GM04504 (cell line): ENCODE data around the gene FBXL22.
A peak's percentile ranks its signal among the peaks of the same experiment; 100 is the strongest.

Experiments used
- DNase-seq: peaks from one replicate; pipeline ENCODE4 v3.0.0-alpha.2; 2012; ENCODE audit warnings: low read depth

Gene FBXL22

GRCh38 chr15:63593705-63594671 lies 3.2 kb upstream of the FBXL22 start:
- no peak for DNase-seq

GRCh38 chr15:63595065-63595464 lies 2.1 kb upstream of the FBXL22 start:
- no peak for DNase-seq

GRCh38 chr15:63595688-63596087 lies 1.5 kb upstream of the FBXL22 start:
- DNase-seq, result no peak

GRCh38 chr15:63596676-63597037 lies 530 bp upstream of the FBXL22 start:
- no peak for DNase-seq

GRCh38 chr15:63597821-63598220 lies 634 bp downstream of the FBXL22 start:
- DNase-seq, result no peak

- DNase-seq, result no peak
Observed at GRCh38 chr15:63598473-63599400, 1.6 kb downstream of the FBXL22 start.

- DNase-seq, result no peak
Observed at GRCh38 chr15:63599401-63600000, 2.3 kb downstream of the FBXL22 start.

- DNase-seq, result no peak
Observed at GRCh38 chr15:63600001-63600615, 2.9 kb downstream of the FBXL22 start.

GRCh38 chr15:63600616-63601025 lies 3.4 kb downstream of the FBXL22 start:
- DNase-seq, result peak; percentile 84

GRCh38 chr15:63601026-63601703 lies 4.0 kb downstream of the FBXL22 start:
- no peak for DNase-seq

- DNase-seq, result no peak
Observed at GRCh38 chr15:63601704-63602185, 4.6 kb downstream of the FBXL22 start.

- no peak for DNase-seq
Observed at GRCh38 chr15:63602595-63602994, 5.4 kb downstream of the FBXL22 start.

- DNase-seq, result no peak
Observed at GRCh38 chr15:63603516-63603915, 6.3 kb downstream of the FBXL22 start.

GRCh38 chr15:63604281-63604680 lies 7.1 kb downstream of the FBXL22 start:
- DNase-seq, result no peak

- DNase-seq, result no peak
Observed at GRCh38 chr15:63605036-63605435, 7.8 kb downstream of the FBXL22 start.

GRCh38 chr15:63605816-63606215 lies 8.6 kb downstream of the FBXL22 start:
- no peak for DNase-seq

- no peak for DNase-seq
Observed at GRCh38 chr15:63606308-63606707, 9.1 kb downstream of the FBXL22 start.

GRCh38 chr15:63608989-63609388 lies 11.8 kb downstream of the FBXL22 start:
- DNase-seq, result no peak

GRCh38 chr15:63609448-63609847 lies 12.3 kb downstream of the FBXL22 start:
- no peak for DNase-seq

- DNase-seq, result peak; percentile 72
Observed at GRCh38 chr15:63610209-63610841, 13.1 kb downstream of the FBXL22 start.

- DNase-seq, result no peak
Observed at GRCh38 chr15:63611177-63611576, 14.0 kb downstream of the FBXL22 start.
